Left lung (tissue), 10 donors: ENCODE data around the gene TRMT11. TPM values are rescaled to one million over a fixed set of nuclear protein-coding genes. Genes with fewer than 3 reads are reported as not detected.
A peak's percentile ranks its signal among the peaks of the same experiment; 100 is the strongest.

Experiments used
- ATAC-seq: fragments of 200-7000 bp; cut with Tn5 transposase; one replicate; pipeline ENCODE4 v1.9.1; 2020; ENCODE audit warnings: moderate library complexity
- DNase-seq, 4 donors: peaks; one replicate each; pipeline ENCODE4 v3.0.0-alpha.2; 2013 to 2020
- H3K27ac ChIP-seq, 2 donors: fragments of 200-600 bp; sonication (generic) in 1 of 2; one replicate each; pipeline versions ENCODE4 v1.5.0 to v1.8.0; 2020 to 2021
- H3K27me3 ChIP-seq, 2 donors: fragments of 200-600 bp; sonication (generic) in 1 of 2; one replicate each; pipeline versions ENCODE4 v1.5.0 to v1.8.0; 2020 to 2021
- H3K36me3 ChIP-seq, 2 donors: fragments of 200-600 bp; sonication (generic) in 1 of 2; one replicate each; pipeline versions ENCODE4 v1.5.0 to v1.8.0; 2020 to 2021
- H3K4me1 ChIP-seq, 2 donors: fragments of 200-600 bp; one replicate each; pipeline ENCODE4 v1.8.0; 2021
- H3K4me3 ChIP-seq, 2 donors: fragments of 200-600 bp; sonication (generic) in 1 of 2; one replicate each; pipeline versions ENCODE4 v1.5.0 to v1.8.0; 2020 to 2021; ENCODE audit warnings: mild to moderate bottlenecking in 1 of 2
- H3K9me3 ChIP-seq, 2 donors: fragments of 200-600 bp; sonication (generic) in 1 of 2; one replicate each; pipeline versions ENCODE4 v1.5.0 to v1.8.0; 2020 to 2021
- intact Hi-C, 2 donors: fragments of 100-400 bp; cut with DNase I; formaldehyde crosslinking; loops; one replicate each; pipeline versions ENCODE4 v1.11.2 to v1.14.2; 2022
- polyA plus RNA-seq, 6 donors: library from polyadenylated mRNA; unstranded; fragments of 120-200 nt; gene quantifications; one replicate each; pipeline ENCODE4 v1.2.1, GENCODE V29; 2013; ENCODE audit not compliant: insufficient read length in 6 of 6
- total RNA-seq, 2 donors: library from RNA; stranded (reverse); fragmentation: NEBNext Ultra II Directional; extraction: Animal tissue kit (Norgen Biotek cat#: 25700); gene quantifications; one replicate each; pipeline ENCODE4 v1.2.1, GENCODE V29; 2021
- TF ChIP-seq, protein P1 (sequence below), 2 donors: fragments of 200-600 bp; sonication (generic) in 1 of 2; IDR thresholded peaks; one replicate each; pipeline versions ENCODE4 v1.5.0 to v1.8.0; 2021; ENCODE audit warnings: antibody characterized with exemption in 2 of 2
- donor health status: DM: no; HTN: yes; CAD: no.
- donor health status: DM: no; HTN: no; CAD: no.

Gene TRMT11
- total and polyA plus RNA-seq, 8 donors, result 17.2 to 39.7 (median 27.6) TPM

GRCh38 chr6:126048635-126049034 lies 62.3 kb downstream of the TRMT11 start:
- no peak overlapping the region for H3K27ac ChIP-seq
- peaks cover 0 to 24% of the 10 kb centered on the region in 2 donors for H3K36me3 ChIP-seq
- H3K27me3 ChIP-seq, result no peaks in the 10 kb centered on the region
- H3K4me3 ChIP-seq, result no peak overlapping the region
- H3K9me3 ChIP-seq, result peaks cover 0 to 4% of the 10 kb centered on the region in 2 donors
- no peak for ATAC-seq
- no peak for DNase-seq
- no peaks in the 10 kb centered on the region for H3K4me1 ChIP-seq
- intact Hi-C loops, result no loop called here
- TF ChIP-seq, protein P1, sequence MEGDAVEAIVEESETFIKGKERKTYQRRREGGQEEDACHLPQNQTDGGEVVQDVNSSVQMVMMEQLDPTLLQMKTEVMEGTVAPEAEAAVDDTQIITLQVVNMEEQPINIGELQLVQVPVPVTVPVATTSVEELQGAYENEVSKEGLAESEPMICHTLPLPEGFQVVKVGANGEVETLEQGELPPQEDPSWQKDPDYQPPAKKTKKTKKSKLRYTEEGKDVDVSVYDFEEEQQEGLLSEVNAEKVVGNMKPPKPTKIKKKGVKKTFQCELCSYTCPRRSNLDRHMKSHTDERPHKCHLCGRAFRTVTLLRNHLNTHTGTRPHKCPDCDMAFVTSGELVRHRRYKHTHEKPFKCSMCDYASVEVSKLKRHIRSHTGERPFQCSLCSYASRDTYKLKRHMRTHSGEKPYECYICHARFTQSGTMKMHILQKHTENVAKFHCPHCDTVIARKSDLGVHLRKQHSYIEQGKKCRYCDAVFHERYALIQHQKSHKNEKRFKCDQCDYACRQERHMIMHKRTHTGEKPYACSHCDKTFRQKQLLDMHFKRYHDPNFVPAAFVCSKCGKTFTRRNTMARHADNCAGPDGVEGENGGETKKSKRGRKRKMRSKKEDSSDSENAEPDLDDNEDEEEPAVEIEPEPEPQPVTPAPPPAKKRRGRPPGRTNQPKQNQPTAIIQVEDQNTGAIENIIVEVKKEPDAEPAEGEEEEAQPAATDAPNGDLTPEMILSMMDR (IDR thresholded peaks at IDR 0.05), result no peak

DNA sequence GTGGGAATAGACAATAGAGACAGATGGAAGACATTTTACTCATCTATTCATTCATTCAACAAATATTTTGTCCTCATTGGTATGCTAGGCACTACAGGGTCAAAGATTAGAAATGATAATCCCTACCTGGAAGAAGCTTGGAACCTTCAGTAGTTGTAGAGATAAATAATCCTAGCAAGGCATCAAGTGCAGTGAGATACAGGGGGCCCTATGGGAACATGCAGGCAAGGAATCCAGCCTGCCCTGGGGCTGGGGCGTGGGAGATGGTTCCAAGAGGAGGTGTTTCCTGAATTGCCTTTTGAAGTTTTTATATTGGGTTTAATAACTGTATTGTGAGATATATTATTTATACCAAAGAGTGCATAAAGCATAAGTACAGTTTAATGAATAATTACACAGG lies 64.5 kb downstream of the TRMT11 start:
- DNase-seq (no peak), ATAC-seq (no peak)
- TF ChIP-seq, protein P1 (IDR thresholded peaks at IDR 0.05), result no peak
- intact Hi-C loops, result no loop called here
- no peak overlapping the region for H3K27ac ChIP-seq
- H3K36me3 ChIP-seq, result peaks cover 0 to 22% of the 10 kb centered on the region in 2 donors
- no peaks in the 10 kb centered on the region for H3K9me3 ChIP-seq
- no peaks in the 10 kb centered on the region for H3K4me1 ChIP-seq
- H3K4me3 ChIP-seq, result no peak overlapping the region
- H3K27me3 ChIP-seq, result no peaks in the 10 kb centered on the region

- Histone ChIP-seq H3K4me1 (no peaks in the 10 kb centered on the region), H3K4me3 (no peak overlapping the region), H3K27me3 (no peaks in the 10 kb centered on the region), H3K9me3 (no peaks in the 10 kb centered on the region), H3K36me3 (peaks cover 0 to 15% of the 10 kb centered on the region in 2 donors), H3K27ac (no peak overlapping the region)
- ATAC-seq (no peak), DNase-seq (no peak)
- intact Hi-C loops, result no loop called here
- TF ChIP-seq, protein P1 (IDR thresholded peaks at IDR 0.05), result no peak
These were observed 65.5 kb downstream of the TRMT11 start for GRCh38 chr6:126051791-126052190.

DNA sequence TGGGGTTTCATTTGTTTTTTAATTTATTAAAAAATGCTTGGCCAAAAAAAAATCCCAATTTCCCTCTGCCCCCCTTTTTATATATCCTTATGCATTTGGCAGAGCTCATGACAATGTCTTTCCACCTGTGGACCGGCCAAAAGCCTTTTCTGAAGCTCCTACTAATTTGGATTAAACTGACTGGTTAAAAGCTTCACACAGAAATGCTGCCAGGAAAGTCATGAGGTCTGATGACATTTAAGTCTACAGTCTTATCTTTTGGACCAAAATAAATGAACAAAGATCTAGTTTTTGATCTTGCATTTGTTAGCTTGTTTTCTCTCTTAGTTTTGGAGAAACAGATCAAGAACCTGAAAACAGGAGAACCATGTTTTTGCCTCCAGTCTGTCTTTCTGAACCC lies 66.1 kb downstream of the TRMT11 start:
- intact Hi-C loops, result no loop called here
- no peaks in the 10 kb centered on the region for H3K4me1 ChIP-seq
- no peak for ATAC-seq
- H3K36me3 ChIP-seq, result peaks cover 0 to 12% of the 10 kb centered on the region in 2 donors
- no peak overlapping the region for H3K4me3 ChIP-seq
- no peak for DNase-seq
- H3K27ac ChIP-seq, result no peak overlapping the region
- H3K27me3 ChIP-seq, result no peaks in the 10 kb centered on the region
- no peaks in the 10 kb centered on the region for H3K9me3 ChIP-seq
- TF ChIP-seq, protein P1 (IDR thresholded peaks at IDR 0.05), result no peak

GRCh38 chr6:126054258-126054702 lies 67.9 kb downstream of the TRMT11 start:
- no peaks in the 10 kb centered on the region for H3K9me3 ChIP-seq
- no peaks in the 10 kb centered on the region for H3K4me1 ChIP-seq
- no peaks in the 10 kb centered on the region for H3K36me3 ChIP-seq
- DNase-seq (no peak), ATAC-seq (peak; percentile 52)
- H3K4me3 ChIP-seq, result no peak overlapping the region
- H3K27ac ChIP-seq, result no peak overlapping the region
- TF ChIP-seq, protein P1 (IDR thresholded peaks at IDR 0.05), result no peak
- intact Hi-C loops, result no loop called here
- no peaks in the 10 kb centered on the region for H3K27me3 ChIP-seq
